Large intestine (tissue), 1 donor: ENCODE measurements around the gene MYO1G. TPM values are rescaled to one million over a fixed set of nuclear protein-coding genes. Genes with fewer than 3 reads are reported as not detected.

Source experiments
- polyA plus RNA-seq: library from polyadenylated mRNA; unstranded; fragments of 120-200 nt; gene quantifications from one replicate; pipeline ENCODE4 v1.2.1, GENCODE V29; 2013

Gene MYO1G
- polyA plus RNA-seq, 1 donor, result 2.2 TPM

Other genes starting within 250 kb of the MYO1G start
- 86.2 TPM for gene ZMIZ2, start 230.2 kb downstream of the MYO1G start, polyA plus RNA-seq
- 1,462 TPM for gene PPIA, start 182.3 kb downstream of the MYO1G start, polyA plus RNA-seq
- gene H2AZ2, start 130.9 kb downstream of the MYO1G start, polyA plus RNA-seq, result 161 TPM
- 22.7 TPM for gene PURB, start 93.5 kb downstream of the MYO1G start, polyA plus RNA-seq
- gene CCM2, start 21.2 kb upstream of the MYO1G start, polyA plus RNA-seq, result 19.5 TPM
- 7.2 TPM for gene NACAD, start 110.0 kb upstream of the MYO1G start, polyA plus RNA-seq
- gene TBRG4, start 132.7 kb upstream of the MYO1G start, polyA plus RNA-seq, result 67.4 TPM
- gene RAMP3, start 178.8 kb upstream of the MYO1G start, polyA plus RNA-seq, result 5.1 TPM